NCI-H1930 (cell line): Measurements from ENCODE around the gene MYO15A.
"Not testable (repeated sequence)": the region's sequence is repeated elsewhere in the genome, so short reads cannot be mapped to it uniquely, and the experiment has no call there.

Experiments
- DNase-seq, 2 experiments: peaks; one replicate each; lab custom pipeline; 2025; lab: John Stamatoyannopoulos, UW

Gene MYO15A

DNA sequence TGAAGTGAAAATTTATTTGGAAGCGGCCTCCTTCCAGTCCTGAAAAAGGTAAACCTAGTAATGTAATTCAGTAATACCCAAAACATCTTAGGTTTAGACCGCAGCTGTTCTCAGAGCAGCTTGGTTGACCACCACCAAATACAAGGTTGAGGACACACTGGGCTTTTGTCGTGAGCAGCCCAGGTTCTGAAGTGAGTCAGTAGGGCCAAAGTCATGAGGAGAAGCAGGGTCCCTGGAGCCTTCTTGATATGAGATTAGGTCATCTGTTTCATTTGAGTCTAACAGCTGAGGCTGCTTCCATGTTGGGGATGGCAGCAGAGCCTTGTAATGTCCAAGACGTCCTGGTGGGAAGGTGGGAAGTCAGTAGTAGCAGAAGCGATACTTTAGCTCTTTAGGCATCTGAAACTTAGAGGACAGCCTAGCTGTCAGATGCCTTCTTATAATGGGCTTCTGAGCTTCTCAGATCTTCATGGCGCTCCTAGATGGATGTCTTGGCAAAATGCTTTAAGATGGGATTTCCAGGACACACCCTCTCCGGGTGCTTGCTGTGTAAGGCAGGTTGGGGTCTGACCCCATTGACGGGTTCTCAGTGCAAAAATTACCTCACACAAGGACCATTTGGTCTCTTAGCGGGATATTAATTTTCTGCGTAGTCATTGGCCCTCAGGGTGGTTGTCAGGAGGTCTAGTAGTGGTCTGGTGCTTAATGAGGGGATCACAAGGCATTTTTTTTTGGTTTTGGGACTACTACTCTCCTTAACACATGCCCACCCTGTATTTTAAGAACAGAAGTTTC is 77.5 kb downstream of the MYO15A start:
- no peak for DNase-seq

DNA sequence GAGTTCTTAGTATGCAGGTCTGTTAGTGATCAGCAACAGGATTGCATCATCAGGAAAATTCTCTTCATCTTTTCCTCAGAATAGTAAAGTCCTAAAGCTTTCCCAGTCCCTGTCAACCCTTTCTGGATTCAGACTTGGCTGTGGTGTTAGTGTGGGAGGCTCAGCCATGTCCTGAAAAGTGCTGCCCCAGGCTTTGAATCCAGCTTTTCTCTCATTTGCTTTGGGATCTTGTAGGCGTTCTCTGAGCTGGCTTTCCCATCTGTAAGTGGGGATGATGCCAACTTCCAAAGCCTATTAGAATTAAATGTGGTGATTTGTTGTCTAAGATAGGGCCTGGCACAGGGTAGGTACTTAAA is 78.0 kb downstream of the MYO15A start:
- DNase-seq: no peak

DNA sequence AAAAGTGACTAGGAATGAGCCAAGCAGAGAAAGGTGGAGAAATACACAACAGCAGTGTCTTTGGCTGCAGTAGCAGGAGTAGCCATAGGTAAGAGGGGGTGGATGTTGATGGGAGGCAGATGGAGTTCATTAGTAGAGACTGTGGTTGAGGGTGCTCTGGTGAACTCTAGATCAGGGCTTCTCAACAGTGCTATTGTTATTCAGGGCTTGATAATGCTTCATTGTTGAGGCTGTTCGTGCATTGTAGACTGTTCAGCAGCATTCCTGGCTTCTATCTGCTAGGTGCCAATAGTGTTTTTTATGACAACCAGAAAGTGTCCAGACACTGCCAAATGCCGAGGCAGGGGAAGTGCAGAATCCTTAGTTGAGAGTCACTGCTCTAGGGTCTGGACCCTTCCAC is 78.7 kb downstream of the MYO15A start:
- no peak for DNase-seq

DNA sequence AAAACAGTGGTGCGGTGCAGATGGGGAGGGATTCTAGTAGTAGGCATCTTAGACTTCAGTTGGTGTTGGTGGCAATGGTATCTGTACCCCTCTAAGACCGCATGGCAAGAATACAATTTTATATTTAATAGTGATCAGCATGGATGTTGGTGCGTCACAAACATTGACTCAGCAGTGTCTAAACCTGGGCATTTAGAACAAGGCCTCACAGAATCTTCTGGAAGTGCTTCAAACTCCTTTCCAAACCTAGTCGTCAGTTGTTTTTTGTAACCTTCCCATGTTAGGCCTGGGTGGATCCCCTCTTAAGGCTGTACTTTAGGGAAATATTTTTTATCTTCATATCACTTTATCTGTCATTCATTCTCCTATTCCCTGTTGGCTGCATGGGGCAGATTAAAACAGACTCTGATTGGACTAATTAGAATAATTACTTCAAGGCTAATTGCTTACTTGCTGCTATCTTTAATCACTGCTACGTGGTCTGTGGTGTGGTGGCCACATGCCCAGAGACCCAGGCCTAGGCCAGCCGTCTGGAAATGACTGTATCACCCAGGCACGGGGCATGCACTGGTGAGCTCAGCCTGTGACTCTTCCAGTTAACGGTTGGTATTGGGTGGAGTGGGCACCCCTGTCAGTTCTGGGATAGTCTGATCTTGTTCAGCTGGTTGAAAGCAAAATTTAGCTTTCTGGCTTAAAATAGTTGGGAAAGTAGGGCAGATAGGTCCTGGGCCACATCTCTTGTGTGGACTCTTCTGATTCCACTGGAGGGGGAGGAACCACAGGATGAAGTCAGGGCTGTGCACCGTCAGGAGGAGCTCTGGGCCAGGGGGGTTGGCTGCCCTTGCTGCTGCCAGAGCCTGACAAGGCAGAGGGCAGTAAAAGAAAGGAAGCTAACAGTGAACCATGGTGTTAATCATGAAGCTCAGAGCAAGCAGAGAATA is 79.5 kb downstream of the MYO15A start:
- DNase-seq: no peak

DNA sequence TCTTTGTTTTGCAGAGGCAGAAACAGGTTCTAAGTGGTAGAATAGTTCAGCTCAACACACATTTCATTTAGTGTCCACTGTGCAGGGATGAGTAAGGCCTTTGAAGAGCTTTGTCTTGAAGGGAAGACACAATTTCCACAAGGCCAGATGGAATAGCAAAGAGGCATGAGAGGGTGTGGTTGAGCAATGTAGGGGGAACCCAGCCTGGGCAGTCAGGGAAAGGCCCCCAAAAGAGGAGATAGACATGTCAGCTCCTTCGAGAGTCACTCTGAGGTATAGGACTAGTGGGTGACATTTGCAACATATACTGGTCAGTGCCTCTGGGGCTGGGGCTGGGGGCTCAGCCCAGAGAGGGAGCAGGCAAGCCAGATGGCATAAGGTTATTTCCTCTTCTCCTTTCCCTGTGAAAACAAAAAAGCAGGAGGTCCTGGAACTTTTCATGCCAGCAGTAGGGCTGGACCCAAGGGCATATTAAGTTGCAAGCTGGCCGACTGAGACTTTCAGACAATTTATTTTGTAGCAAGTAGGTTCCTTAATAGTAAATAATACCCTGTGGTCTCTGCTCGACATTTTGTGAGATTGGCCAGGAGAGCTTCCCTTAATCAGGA is 82.2 kb downstream of the MYO15A start:
- no peak for DNase-seq

DNA sequence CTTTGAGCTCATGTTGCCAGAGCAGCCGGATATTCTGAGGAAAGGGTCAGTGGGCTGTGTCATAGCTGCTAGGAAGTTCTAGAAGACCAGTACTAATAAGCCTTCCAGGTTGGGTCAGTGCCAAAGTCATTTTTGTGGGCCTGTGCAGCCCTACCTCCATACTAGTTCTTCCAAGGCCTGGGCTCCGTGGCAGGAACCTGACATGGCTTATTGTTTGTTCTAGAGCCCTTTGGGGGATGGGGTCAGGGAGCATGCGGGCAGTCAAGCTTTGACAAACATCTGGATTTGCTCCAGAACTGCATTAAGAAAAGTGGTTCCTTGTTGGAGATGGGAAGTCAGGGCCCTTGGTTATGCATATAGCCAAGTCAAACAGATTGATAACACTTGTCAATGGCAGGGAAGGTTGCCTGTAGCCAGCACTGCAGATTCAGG is 82.7 kb downstream of the MYO15A start:
- no peak for DNase-seq

DNA sequence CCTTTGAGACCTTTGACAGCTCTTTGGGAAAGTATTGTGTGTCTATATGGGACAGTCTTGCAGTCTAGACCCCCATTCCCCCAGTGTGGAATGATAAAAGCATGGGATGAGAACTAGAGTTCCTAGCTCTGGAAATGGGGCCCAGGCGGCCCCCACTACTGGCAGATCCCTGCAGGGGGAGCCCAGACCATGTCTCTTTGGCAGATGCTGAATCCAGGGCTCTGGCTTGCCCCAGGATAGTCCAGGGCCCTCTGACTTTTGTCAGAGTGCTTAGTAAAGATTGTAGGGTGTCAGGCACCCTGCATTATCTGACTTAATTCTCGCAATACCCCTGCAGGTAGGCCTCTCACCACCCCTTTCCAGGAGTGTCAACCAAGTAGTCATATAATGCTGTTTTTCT is 83.4 kb downstream of the MYO15A start:
- no peak for DNase-seq

DNA sequence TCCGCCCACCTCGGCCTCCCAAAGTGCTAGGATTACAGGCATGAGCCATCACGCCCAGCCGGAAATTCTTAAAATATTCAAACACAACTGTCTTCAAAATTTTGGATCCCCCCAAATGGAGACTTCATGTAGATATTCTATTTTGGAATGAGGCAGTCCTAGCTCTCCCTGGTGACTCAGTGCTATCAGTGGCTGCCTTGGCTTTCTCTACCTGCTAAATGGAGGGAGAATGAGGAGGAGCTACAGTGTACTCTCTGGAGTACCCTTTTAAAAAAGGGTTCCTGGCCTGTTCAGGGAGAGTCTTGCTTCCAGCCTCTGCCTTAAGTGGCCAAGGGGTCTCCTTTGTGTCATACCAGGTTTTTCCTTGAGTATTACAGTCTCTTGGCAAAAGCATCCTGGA is 85.8 kb downstream of the MYO15A start:
- DNase-seq: no peak

DNA sequence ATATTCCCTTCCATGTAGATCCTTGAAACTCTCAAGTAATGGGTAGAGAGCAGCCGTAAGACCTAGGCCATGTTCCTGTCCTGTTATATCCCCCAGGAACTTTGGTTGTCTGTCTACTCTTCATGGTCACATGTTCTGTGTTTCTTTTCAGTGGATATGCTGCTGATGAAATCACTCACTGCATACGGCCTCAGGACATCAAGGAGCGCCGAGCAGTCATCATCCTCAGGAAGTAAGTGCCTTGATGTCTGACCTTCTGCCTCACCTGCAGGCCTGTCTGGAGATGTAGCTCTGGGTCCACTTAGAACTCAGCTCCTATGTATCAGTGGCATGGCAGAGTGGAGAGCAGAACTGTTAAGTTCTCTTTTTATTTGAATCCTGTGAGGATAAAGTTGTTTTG is 86.2 kb downstream of the MYO15A start:
- DNase-seq: no peak

DNA sequence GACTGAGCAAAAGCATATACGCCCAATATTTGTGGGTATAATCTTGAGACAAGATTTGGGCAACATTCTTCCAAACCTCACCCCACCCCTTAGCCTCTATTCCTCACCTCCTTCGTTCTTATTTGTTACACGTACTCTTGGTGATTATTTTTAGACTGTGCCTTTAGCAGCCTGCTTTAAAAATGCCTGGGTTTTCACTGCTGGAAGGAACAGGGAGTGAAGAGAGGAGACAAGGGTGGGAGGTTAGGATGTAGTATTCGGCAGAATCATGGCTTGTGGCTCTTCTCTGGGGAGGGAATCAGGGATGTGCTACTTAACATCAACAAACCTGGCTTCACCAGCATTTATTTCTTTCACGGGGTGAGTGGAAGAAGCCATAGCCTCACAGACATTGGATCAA is 86.7 kb downstream of the MYO15A start:
- no peak for DNase-seq

DNA sequence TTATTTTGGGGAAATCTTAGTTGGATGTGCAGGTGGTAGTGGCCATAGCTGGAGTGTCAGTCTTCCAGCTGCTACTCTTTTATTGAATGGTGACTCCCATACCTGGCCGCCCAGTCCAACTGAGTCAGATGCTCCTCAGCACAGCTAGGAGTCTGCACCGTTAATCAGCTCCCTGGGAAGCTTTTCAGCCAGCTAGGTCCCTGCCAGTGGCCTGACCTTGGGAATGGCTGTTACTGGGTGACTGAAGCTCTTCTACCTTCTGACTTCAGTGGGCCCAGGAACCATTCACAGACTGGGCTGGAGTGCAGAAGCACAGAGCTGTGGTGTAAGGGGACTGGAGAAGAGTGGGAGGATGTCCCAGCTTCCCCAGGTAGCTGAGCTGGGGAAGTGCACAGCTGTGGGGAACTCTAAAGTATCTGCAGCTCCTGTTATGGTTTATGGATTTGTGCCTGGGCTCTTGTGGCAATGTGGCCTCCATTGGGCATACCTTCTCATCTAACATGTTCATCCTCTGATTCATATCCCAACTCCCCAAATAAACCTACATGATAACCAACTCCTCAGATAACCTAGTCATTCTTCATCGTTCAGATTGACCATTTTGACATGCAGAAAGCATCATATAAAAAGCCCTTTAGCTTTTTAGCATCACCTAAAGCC is 89.1 kb downstream of the MYO15A start:
- no peak for DNase-seq

DNA sequence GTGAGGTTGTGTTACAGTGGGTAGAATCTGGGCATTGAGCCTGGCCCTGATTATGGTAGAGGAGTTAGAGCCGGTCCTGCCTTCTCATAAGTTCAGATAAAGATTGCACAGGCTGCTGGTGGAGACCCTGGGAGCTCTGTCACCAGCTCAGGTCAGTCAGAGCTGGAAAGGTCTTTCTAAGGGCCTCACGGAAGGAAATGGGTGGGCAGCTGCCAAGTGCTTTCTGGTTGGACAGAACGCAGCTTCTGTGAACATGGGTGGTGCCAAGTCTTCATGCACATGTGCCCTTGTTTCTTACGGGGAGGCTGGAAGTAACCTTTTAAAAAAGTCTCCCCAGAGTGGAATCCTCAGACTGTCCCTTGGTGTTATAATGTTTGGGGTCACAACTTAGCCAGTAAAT is 90.0 kb downstream of the MYO15A start:
- DNase-seq: no peak

DNA sequence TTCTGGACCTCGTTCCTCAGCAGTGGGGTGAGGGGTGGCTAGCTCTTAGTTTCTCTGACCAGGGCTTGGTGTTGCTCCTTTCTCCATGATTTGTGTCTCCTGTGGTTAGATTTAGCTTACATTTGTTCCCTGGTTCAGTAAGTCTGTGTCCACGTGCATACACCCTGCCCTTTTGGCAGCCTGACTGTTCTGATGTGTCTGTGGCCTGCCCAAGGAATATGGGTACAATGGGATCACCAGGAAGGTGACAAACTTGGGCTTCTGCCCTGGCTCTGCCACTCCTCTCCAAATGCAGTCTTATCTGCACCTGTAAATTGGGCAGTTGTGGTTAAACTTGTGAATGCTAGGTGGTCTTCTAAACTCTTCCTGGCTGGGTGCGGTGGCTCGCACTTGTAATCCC is 92.6 kb downstream of the MYO15A start:
- no peak for DNase-seq

DNA sequence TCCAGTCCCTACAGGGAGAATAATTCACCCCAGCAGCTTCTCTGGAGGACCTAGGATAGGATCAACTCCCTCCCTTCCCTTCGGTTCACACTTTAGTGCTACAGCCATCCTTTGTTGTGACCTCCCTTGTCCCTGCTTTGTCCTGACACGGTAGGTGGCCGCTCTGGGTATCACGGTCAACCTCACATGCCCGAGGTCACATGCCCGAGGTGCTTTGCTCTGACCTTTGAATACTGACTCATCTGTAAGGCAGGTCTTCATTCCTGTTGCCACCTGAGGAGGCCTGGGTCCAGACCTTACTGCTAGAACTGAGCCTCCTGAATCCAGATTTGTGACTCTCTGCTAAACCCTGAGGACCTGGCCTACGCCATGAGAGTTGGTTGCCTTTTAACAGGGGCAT is 94.8 kb downstream of the MYO15A start:
- no peak for DNase-seq

DNA sequence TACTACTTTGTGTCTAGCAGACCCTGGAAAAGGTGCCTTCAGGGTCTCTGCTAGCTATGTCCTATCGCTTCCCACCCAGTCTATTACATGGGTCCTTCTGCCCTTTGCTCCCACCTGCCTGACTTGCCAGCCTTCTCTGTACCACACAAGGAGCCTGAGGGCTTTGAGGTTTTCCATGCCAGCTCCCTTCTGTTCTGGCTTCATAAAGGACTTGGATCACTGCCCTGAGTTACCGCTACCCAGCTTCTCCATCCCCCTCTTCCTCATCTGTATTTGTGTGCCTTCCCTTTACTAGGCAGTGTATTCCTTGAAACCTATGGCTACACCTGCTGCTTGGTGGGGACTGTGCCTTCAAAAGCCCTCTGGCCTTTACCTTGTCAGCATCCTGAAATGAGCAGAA is 97.3 kb downstream of the MYO15A start:
- no peak for DNase-seq

DNA sequence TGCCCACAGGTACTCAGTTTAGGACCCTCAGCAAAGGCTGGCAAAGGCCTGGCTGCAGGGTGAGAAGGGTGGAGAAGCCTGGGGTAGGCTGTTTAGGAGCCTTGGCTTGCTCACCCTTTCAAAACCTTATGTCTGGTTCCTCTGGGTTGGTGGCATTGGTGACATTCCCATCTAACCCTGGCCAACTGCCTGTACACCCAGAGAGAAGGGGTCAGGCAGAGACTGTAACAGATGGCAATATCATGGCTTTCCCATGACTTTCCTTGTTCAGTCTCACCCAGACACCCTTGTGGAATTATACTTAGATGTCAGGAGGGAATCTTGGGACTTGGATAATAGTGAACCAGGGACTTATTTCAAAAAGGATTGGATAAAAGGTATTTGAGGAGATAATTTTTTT is 98.4 kb downstream of the MYO15A start:
- DNase-seq: no peak

DNA sequence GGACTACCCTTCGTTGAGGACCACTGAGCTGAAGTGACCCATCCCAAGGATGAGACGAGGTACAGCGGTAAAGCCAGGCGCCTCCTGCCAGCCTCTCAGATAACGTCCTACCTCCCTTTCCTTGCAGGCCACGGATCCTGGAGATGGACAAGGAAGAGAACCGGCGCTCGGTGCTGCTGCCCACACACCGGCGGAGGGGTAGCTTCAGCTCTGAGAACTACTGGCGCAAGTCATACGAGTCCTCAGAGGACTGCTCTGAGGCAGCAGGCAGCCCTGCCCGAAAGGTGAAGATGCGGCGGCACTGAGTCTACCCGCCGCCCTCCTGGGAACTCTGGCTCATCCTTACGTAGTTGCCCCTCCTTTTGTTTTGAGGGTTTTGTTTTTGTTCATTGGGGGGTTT is 99.5 kb downstream of the MYO15A start:
- no peak for DNase-seq

DNA sequence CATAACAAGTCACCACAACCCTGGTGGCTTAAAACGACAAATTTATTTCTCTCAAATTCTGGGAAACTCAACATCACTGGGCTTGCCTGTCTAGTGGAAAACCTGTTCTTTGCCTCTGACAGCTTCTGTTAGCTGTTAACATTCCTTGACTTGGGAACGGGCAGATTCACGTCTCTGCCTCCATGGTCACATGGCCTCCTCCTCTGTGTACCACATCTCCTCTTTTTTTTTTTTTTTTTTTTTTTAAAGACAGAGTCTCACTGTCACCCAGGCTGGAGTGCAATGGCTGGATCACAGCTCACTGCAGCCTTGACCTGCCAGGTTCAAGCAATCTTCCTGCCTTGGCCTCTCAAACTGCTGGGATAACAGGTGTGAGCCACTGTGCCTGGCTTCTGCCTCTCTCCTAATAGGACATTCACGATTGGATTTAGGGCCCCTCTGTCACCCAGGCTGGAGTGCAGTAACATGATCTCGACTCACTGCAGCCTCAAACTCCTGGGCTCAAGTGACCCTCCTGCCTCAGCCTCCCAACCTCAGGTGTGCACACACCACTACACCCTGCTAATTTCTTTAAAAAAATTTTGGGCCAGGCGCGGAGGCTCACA is 105.2 kb downstream of the MYO15A start:
- DNase-seq: no peak

DNA sequence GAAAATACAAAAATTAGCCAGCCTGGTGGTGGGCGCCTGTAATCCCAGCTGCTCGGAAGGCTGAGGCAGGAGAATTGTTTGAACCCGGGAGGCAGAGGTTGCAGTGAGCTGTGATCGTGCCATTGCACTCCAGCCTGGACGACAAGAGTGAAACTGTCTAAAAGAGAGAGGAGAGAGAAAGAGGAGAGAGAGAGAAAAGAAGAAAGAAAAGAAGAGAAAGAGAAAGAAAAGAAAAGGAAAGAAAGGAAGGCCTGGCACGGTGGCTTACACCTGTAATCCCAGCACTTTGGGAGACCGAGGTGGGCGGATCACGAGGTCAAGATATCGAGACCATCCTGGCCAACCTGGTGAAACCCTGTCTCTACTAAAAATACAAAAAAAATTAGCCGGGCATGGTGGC is 108.3 kb downstream of the MYO15A start:
- DNase-seq: not testable (repeated sequence)

DNA sequence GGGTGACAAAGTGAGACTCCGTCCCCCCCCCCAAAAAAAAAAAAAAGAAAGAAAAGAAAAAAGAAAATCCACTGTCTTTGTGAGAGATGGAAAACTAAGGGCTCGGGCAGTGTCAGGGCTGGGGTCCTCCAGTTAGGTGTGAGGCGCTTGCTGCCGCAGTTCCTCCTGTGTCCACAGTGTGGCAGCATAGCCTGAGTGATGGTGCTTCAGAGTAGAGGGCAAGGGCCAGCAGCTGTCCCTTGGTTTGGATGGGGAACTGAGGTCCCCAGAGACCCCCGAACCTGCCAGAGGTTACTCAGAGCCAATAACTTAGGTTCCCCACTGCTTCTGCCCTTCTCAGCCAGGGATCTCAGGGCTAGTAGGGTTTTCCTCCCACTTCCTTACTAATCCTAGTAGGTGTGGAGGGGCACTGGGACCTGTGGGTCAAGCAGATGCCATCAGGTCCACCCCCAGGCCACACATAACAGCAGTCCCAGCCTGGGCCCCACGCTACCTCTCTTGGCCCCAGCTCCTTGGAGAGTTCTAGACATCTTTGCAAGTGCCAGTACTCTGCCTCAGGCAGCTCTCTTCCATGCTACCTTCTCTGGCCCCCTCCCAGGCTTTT is 109.0 kb downstream of the MYO15A start:
- DNase-seq: peak; percentile 43 to 47

DNA sequence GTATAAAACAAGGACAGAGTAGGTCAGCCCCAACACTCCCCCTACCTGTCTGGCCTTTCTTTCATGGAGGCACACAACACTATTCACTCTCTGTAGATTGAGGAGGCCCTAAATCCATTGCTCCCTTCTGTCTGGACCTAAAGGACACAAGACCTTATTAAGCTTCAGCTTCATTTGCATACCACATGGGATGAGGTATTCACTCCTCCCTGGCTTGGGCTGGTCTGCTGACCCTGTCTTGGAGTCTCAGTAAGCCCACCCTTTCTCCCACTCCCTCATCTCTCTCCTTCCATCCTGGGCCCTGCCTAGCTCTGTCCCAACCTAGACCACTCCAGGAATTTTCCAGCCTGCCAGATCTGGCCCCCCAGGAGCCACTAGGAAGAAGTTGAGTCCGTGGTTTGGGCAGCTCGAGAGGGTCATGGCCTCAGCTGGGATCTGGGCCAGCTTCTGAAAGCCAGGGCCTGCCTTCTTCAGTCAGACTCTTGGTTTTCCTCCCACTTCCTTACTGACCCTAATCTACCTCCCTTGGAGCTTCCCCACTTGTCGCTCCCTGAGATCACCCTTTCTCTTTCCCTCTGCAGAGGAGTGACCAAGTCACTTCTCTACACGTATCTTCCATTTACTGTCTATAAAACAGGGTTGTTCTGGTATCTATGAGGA is 110.3 kb downstream of the MYO15A start:
- DNase-seq: no peak
